BLaER1 treated with 17β-estradiol and CSF1 and Interleukin-3, amounts not matched to agents 10 nM and 100 nM (cell line): ENCODE data around the gene RNF183.
A peak's percentile ranks its signal among the peaks of the same experiment; 100 is the strongest.
"Not testable (repeated sequence)": the region's sequence is repeated elsewhere in the genome, so short reads cannot be mapped to it uniquely, and the experiment has no call there.

Experiments
- H3K27ac ChIP-seq, 11 experiments: shearing (Covaris generic); formaldehyde crosslinking; 2 replicates each; pipeline ENCODE4 v1.8.1; 2022
- H3K27me3 ChIP-seq, 11 experiments: shearing (Covaris generic); formaldehyde crosslinking; 2 replicates each; pipeline ENCODE4 v1.8.1; 2022
- H3K36me3 ChIP-seq, 11 experiments: shearing (Covaris generic); formaldehyde crosslinking; 2 replicates each; pipeline ENCODE4 v1.8.1; 2022
- H3K4me1 ChIP-seq, 10 experiments: shearing (Covaris generic); formaldehyde crosslinking; 2 replicates each; pipeline ENCODE4 v1.8.1; 2022
- H3K4me2 ChIP-seq, 11 experiments: shearing (Covaris generic); formaldehyde crosslinking; 2 replicates each; pipeline ENCODE4 v1.8.1; 2022
- H3K4me3 ChIP-seq, 10 experiments: shearing (Covaris generic); formaldehyde crosslinking; 2 replicates each; pipeline ENCODE4 v1.8.1; 2022
- H3K9ac ChIP-seq, 11 experiments: shearing (Covaris generic); formaldehyde crosslinking; 2 replicates each; pipeline ENCODE4 v1.8.1; 2022
- H3K9me3 ChIP-seq, 11 experiments: shearing (Covaris generic); formaldehyde crosslinking; replicated peaks in 1 of 11; 2 replicates each; pipeline ENCODE4 v1.8.1; 2022
- H4K20me1 ChIP-seq, 11 experiments: shearing (Covaris generic); formaldehyde crosslinking; 2 replicates each; pipeline ENCODE4 v1.8.1; 2022
- Cebpa-rat ChIP-seq, 11 experiments: shearing (Covaris generic); IDR thresholded peaks; 2 replicates each; pipeline ENCODE4 v1.8.1; 2022

RNF183 gene

DNA sequence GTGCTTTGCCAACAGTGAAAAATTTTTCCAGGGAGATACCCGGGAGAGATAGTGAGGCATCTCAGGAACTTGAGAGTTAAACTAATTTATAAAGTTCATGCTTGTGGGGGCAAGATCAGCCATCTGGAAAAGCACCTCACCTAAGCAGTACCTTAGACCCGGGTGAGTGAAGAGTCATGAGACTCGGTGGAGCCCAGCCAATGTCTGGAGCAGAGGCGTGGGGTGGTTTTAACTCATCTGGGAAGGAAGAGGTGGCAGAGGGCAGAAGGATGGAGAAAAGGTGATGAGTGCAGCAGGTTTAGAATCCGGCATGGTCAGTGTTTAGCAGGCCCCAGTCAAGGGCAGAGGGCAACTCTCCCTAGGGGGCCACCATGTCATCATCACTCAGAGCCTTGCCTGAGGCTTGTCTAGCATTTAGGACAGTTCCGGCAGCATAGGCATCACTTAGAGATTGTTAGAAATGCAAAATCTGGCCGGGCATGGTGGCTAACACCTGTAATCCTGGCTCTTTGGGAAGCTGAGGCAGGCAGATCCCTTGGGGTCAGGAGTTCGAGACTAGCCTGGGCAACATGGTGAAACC, 4.3 kb upstream of the RNF183 start:
- no peaks in the 10 kb centered on the region for H3K9me3 ChIP-seq
- no peak overlapping the region for H3K4me3 ChIP-seq
- no peak overlapping the region for H3K27ac ChIP-seq
- no peak overlapping the region for H3K9ac ChIP-seq
- H3K4me2 ChIP-seq: no peak overlapping the region
- no peaks in the 10 kb centered on the region for H3K4me1 ChIP-seq
- no peaks in the 10 kb centered on the region for H3K36me3 ChIP-seq
- H4K20me1 ChIP-seq: no peaks in the 10 kb centered on the region
- no peak for TF ChIP-seq Cebpa-rat (IDR thresholded peaks at IDR 0.05)
- no peaks in the 10 kb centered on the region for H3K27me3 ChIP-seq

DNA sequence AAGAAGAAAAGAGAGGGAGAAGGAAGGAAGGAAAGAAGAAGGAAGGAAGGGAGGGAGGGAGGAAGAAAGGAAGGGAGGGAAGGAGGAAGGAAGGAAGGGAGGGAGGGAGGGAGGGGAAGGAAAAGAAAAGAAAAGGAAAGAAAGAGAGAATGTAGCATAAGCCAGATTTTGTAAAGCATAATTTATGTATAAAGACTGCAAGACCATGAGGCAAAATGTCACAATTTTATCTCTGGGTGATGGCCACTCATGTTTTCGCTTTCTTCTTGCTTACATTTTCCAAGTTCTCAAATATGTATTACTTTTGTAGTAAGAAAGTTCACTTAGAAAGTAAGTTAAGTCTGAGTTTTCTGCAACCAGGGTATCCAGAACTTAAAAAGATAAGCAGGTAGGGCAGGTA, 3.4 kb upstream of the RNF183 start:
- Histone ChIP-seq H4K20me1 (no peaks in the 10 kb centered on the region), H3K9me3 (no peaks in the 10 kb centered on the region), H3K27ac (no peak overlapping the region), H3K4me1 (peaks cover 0 to 3% (median 0%) of the 10 kb centered on the region in 10 experiments; a peak in 1 of 20 replicates), H3K4me2 (no peak overlapping the region), H3K4me3 (no peak overlapping the region), H3K27me3 (no peaks in the 10 kb centered on the region), H3K9ac (no peak overlapping the region), H3K36me3 (no peaks in the 10 kb centered on the region)
- TF ChIP-seq Cebpa-rat (IDR thresholded peaks at IDR 0.05): no peak

DNA sequence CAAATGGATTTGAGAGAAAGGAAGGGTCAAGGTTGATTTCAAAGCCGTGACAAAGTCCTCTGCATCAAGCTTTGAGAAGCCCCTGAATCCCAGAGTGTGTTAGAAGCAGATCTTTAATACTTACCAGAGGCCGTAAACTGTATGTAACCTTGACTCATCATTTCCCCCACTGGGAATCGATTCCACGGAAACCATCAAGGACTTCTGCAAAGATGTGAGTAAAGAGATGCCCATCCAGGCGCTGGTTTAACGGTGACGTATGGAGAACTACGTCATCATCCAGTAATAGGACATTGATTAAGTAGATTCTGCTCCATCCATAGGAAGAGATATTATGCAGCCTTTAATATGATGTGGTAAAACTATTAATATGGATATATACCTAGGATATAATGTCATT, 1.6 kb downstream of the RNF183 start:
- Histone ChIP-seq H3K4me1 (peaks cover 8 to 21% (median 11%) of the 10 kb centered on the region in 10 experiments; a peak in 19 of 20 replicates), H3K4me3 (no peak overlapping the region), H3K9ac (no peak overlapping the region), H3K4me2 (peak overlapping the region in 3 of 11 experiments; percentile 7 to 36 (median 9); a peak in 1 of 22 replicates), H4K20me1 (no peaks in the 10 kb centered on the region), H3K36me3 (no peaks in the 10 kb centered on the region), H3K27ac (no peak overlapping the region), H3K9me3 (no peaks in the 10 kb centered on the region), H3K27me3 (no peaks in the 10 kb centered on the region)
- TF ChIP-seq Cebpa-rat (IDR thresholded peaks at IDR 0.05): no peak

DNA sequence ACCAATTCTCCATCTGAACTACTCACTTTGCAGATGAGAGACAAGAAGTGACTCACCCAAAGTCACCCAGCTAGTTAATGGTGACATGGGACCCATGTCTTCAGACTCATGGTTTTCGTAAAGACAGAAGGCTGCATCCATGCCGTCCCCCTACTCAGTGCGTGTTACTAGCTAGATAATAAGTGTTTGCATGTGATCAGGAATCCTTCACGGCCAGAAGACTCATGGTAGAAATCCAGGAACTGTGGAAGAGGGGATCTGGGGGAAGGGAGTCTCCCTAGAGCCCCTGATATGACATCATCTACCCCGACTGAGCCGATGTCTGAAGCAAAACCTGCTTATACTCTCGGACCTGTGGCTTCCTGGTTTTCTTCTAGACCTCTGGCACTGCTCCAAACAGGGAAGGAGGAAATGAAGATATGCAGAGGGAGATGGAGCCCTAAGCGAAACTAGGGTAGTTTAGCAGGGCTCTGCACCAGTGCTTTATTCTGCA, 3.3 kb downstream of the RNF183 start:
- Histone ChIP-seq H3K36me3 (peaks cover 0 to 4% (median 0%) of the 10 kb centered on the region in 11 experiments; a peak in 4 of 22 replicates), H4K20me1 (peaks cover 0 to 3% (median 0%) of the 10 kb centered on the region in 11 experiments; a peak in 1 of 22 replicates), H3K9ac (no peak overlapping the region), H3K4me1 (peaks cover 8 to 21% (median 11%) of the 10 kb centered on the region in 10 experiments; a peak in 19 of 20 replicates), H3K27me3 (no peaks in the 10 kb centered on the region), H3K27ac (0 out of 22 replicates have a peak overlapping the region, but pooled peaks of 1 of the 11 experiments have one; percentile 13), H3K9me3 (no peaks in the 10 kb centered on the region), H3K4me2 (peak overlapping the region; percentile 7 to 63 (median 41); a peak in 18 of 22 replicates), H3K4me3 (no peak overlapping the region)
- no peak for TF ChIP-seq Cebpa-rat (IDR thresholded peaks at IDR 0.05)

DNA sequence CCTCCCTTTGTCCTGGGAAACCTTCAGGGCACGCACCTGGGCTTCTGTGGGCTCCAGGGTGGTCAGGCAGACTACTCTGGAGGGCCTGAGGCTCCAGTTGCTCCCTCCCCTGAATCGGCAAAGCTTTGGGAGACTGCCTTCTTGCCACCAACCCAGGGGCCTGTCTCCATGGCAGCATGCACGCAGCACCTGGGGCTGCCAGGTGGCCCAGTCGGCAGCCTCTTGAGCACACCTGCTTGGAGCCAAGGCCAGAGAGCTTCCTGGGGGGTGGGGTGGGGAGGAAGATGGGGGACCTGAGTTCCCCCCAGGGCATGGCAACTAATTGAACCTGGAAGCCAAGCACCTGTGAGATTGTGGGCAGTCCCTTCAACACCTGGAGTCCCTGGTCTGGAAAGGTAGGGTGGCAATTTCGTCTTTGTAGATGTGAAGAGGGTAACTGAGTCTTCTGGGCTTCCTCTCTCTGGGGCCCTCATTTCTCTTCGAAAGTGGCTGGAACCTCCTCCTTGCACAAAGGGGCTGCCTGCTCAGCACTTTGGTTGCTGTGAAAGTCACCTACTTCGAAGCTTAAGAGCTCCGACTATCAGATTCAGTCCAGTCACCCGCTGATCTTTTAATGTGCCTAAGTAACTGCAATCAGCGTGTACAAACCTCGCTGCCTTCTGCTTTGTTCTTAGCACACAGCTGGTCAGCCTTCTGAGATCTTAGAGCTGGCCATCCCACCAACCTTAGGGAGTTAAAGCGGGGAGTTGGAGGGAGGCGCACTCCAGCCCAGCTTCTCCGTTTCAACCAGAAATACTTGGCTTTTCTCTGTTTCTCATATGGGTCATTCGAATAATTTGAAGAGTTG, 4.0 kb downstream of the RNF183 start:
- Histone ChIP-seq H3K9me3 (no peaks in the 10 kb centered on the region), H3K4me2 (peak overlapping the region in 3 of 11 experiments; percentile 41 to 52 (median 44); a peak in 5 of 22 replicates), H3K4me3 (no peak overlapping the region), H4K20me1 (peaks cover 0 to 9% (median 0%) of the 10 kb centered on the region in 11 experiments; a peak in 1 of 22 replicates), H3K27me3 (no peaks in the 10 kb centered on the region), H3K4me1 (peaks cover 8 to 21% (median 11%) of the 10 kb centered on the region in 10 experiments; a peak in 19 of 20 replicates), H3K27ac (0 out of 22 replicates have a peak overlapping the region, but pooled peaks of 1 of the 11 experiments have one; percentile 13), H3K9ac (no peak overlapping the region), H3K36me3 (peaks cover 0 to 11% (median 3%) of the 10 kb centered on the region in 11 experiments; a peak in 11 of 22 replicates)
- no peak for TF ChIP-seq Cebpa-rat (IDR thresholded peaks at IDR 0.05)

DNA sequence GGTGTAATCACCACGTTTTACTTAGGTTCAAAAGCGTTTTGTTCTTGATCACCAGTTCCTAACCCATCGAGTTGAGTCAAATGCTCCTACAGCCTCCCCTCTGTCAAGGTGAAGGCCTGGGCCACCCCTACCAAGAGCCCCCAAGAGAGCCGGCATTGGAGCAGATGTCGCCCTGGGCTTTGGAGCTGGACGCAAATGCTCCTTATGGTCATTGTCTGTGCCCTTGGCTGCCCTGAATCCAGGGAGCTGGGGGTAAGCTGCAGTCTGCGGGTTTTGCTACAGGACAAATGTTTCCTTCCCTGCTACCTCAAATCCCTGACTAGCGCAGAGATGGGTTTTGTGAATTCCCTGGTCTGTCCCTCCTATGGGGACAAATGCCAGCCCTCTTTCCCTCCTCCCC, 4.9 kb downstream of the RNF183 start:
- Histone ChIP-seq H3K27ac (no peak overlapping the region), H4K20me1 (peaks cover 0 to 13% (median 3%) of the 10 kb centered on the region in 11 experiments; a peak in 5 of 22 replicates), H3K9ac (no peak overlapping the region), H3K4me1 (peaks cover 8 to 21% (median 11%) of the 10 kb centered on the region in 10 experiments; a peak in 19 of 20 replicates), H3K27me3 (no peaks in the 10 kb centered on the region), H3K9me3 (no peaks in the 10 kb centered on the region), H3K4me2 (no peak overlapping the region), H3K4me3 (no peak overlapping the region), H3K36me3 (peaks cover 6 to 19% (median 10%) of the 10 kb centered on the region in 11 experiments)
- no peak for TF ChIP-seq Cebpa-rat (IDR thresholded peaks at IDR 0.05)

DNA sequence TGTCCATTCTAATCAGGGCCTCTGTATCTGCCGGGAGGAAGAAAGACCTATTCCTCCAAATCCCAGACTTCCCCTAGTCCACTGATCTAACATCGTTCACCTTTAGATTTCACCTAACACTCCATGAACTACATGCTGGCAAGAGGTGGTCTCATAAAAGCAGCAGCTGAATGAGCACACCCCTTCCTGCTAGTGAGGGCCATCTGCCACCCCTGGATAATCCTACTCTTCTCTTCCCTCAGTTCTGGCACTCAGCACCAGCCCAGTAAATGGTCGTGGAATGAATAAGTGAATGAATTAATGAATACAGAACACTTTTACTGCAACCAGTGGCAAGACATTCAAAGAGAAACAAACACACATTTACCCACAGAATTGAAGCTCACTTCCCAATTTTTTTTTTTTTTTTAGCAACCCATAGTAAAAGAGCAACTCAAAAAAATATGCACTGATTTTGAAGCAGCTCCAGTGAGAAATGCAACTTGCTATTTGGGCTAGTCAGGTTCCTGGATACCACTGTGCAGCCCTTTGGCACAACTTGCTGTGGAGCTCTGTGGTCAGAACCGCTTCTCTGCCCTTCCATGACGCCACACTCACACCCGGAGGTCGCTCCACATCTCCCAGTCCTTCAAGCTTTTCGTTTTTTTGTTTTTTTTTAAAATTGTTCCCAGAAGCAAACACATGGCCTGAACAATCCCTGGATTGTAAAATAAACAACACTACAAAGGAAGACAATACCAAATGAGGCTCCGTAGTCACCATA, 6.2 kb downstream of the RNF183 start:
- Histone ChIP-seq H3K36me3 (peaks cover 20 to 32% (median 24%) of the 10 kb centered on the region in 11 experiments), H3K9me3 (no peaks in the 10 kb centered on the region), H3K27me3 (no peaks in the 10 kb centered on the region), H3K4me3 (no peak overlapping the region), H3K27ac (no peak overlapping the region), H3K4me1 (peaks cover 8 to 21% (median 11%) of the 10 kb centered on the region in 10 experiments; a peak in 19 of 20 replicates), H4K20me1 (peaks cover 0 to 22% (median 8%) of the 10 kb centered on the region in 11 experiments; a peak in 6 of 22 replicates), H3K9ac (no peak overlapping the region), H3K4me2 (no peak overlapping the region)
- TF ChIP-seq Cebpa-rat (IDR thresholded peaks at IDR 0.05): no peak

DNA sequence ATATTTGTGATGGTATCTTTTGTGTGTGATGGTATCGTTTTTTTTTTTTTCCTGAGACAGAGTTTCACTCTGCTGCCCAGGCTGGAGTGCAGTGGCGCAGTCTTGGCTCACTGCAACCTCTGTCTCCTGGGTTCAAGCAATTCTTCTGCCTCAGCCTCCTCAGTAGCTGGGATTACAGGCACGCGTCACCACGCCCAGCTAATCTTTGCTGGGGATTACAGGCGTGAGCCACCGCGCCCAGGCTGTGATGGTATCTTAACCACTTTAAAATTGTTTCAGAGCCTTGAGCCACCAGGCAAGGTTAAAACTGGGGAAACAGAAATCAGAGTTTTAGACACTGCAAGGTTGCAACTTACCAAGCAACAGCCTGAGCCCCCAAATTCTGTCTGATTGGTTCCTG, 6.9 kb downstream of the RNF183 start:
- not testable (repeated sequence) for H3K27ac ChIP-seq, H3K9me3 ChIP-seq, H3K4me3 ChIP-seq, H3K9ac ChIP-seq, H3K4me2 ChIP-seq, H3K27me3 ChIP-seq
- peaks cover 8 to 16% (median 11%) of the 10 kb centered on the region in 10 experiments; a peak in 19 of 20 replicates for H3K4me1 ChIP-seq
- H3K36me3 ChIP-seq: peaks cover 27 to 40% (median 31%) of the 10 kb centered on the region in 11 experiments
- peaks cover 0 to 28% (median 9%) of the 10 kb centered on the region in 11 experiments; a peak in 7 of 22 replicates for H4K20me1 ChIP-seq
